ENCODE data around the gene OR1G1. TPM values are rescaled to one million over a fixed set of nuclear protein-coding genes. Genes with fewer than 3 reads are reported as not detected.

The OR1G1 gene
- total RNA-seq, 3 donors from 2014 or later (not counting 1 experiment from before 2014, with no cell fraction given): not detected

GRCh38 chr17:3104322-3104721 lies 23.0 kb downstream of the OR1G1 start, which contains the start of gene OR1D2:
Gene OR1D2, minus strand, starts transcription at chr17:3104422. Its CDS starts 11,426 bp downstream, at chr17:3092996.
- Histone ChIP-seq H3K4me1 (ENCODE audit: control insufficient read depth, insufficient read depth, low read length) (no peaks in the 10 kb centered on the region), H3K27ac (ENCODE audit: low read length) (no peak within 1 kb of the TSS), H3K9me3 (ENCODE audit: control insufficient read depth, insufficient read depth, low read length) (no peaks in the 10 kb centered on the region), H3K27me3 (ENCODE audit: control insufficient read depth, insufficient read depth, low read length) (no peaks in the 10 kb centered on the region), H3K36me3 (ENCODE audit: control insufficient read depth, insufficient read depth, low read length) (no peaks in the 10 kb centered on the region), H3K4me3 (ENCODE audit: low read length) (no peak within 1 kb of the TSS)
- no peak within 1 kb of the TSS for H3K4me3 Mint-ChIP-seq
- DNase-seq (no peak), ATAC-seq (no peak)
- WGBS (ENCODE audit: insufficient coverage): 63% methylated on average over 2 of the region's 3 CpGs
- intact Hi-C loops (cut with micrococcal nuclease): no loop called here
- H3K36me3 Mint-ChIP-seq: peaks cover 10% of the 10 kb centered on the region
- peaks cover 17 to 35% of the 10 kb centered on the region in 2 donors for H3K27me3 Mint-ChIP-seq (ENCODE audit: low read depth in 2 of 2)
- no peak within 1 kb of the TSS for H3K27ac Mint-ChIP-seq
- TF ChIP-seq CTCF (IDR thresholded peaks at IDR 0.05): no peak
- peaks cover 0 to 8% of the 10 kb centered on the region in 2 donors for H3K9me3 Mint-ChIP-seq
- no peaks in the 10 kb centered on the region for H3K4me1 Mint-ChIP-seq

Other genes with a start within 250 kb of the OR1G1 start
- gene OR1D5, start 63.9 kb downstream of the OR1G1 start, total RNA-seq: not detected
- gene OR1D2, start 23.1 kb downstream of the OR1G1 start, total RNA-seq: not detected
- not detected for gene OR1A2, start 70.0 kb upstream of the OR1G1 start, total RNA-seq
- not detected for gene OR1A1, start 80.1 kb upstream of the OR1G1 start, total RNA-seq
- gene OR3A1, start 170.8 kb upstream of the OR1G1 start, total RNA-seq: not detected